Measurements from ENCODE around the gene CD8B. TPM values are rescaled to one million over a fixed set of nuclear protein-coding genes. Genes with fewer than 3 reads are reported as not detected.
A peak's percentile ranks its signal among the peaks of the same experiment; 100 is the strongest.

The CD8B gene
- total and polyA plus RNA-seq, 2 of the 13 experiments (the other 11 are each of a cell fraction or from before 2014, with no cell fraction given), result 0.04 TPM; not detected in 1

DNA sequence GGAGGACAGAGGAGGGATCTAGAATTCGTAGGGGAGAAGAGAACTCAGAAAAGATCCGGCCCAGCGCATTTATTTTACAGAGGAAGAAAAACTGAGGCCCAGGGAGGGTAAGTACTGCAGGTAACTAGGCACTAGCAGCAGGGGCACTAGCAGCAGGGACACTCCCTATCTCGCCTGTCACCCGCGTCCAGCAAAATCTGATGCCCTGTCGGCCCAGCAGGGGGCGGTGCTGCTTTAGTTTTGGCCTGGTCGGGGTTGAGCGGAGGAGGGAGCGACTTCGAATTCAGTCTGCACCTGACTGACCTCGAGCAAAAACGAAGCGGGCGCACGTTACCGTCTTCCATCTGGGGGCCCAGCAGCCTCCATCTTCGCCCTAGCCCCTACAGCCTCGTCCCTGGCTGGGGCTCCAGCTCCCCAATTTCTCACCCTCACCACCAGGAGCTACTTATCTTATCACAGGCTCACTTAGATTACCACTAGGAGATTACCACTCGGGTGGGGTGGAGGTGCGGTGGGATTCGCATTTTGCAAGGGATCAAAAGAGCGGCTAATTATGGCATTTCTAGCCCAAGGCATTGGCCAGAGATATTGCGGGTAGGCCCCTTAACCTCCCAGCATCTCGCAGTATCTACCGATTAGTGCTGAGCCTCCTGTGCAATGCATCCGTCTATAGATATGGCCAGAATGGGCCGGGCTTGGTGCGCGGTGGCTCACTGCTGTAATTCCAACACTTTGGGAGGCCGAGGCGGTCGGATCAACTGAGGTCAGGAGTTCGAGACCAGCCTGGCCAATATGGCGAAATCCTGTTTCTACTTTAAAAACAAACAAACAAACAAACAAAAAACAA is 53.1 kb downstream of the CD8B start (continued):
- TF ChIP-seq, protein P1, sequence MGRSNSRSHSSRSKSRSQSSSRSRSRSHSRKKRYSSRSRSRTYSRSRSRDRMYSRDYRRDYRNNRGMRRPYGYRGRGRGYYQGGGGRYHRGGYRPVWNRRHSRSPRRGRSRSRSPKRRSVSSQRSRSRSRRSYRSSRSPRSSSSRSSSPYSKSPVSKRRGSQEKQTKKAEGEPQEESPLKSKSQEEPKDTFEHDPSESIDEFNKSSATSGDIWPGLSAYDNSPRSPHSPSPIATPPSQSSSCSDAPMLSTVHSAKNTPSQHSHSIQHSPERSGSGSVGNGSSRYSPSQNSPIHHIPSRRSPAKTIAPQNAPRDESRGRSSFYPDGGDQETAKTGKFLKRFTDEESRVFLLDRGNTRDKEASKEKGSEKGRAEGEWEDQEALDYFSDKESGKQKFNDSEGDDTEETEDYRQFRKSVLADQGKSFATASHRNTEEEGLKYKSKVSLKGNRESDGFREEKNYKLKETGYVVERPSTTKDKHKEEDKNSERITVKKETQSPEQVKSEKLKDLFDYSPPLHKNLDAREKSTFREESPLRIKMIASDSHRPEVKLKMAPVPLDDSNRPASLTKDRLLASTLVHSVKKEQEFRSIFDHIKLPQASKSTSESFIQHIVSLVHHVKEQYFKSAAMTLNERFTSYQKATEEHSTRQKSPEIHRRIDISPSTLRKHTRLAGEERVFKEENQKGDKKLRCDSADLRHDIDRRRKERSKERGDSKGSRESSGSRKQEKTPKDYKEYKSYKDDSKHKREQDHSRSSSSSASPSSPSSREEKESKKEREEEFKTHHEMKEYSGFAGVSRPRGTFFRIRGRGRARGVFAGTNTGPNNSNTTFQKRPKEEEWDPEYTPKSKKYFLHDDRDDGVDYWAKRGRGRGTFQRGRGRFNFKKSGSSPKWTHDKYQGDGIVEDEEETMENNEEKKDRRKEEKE (IDR thresholded peaks at IDR 0.05), result no peak
- no peak; the same call in 1 of the 2 replicates for TF ChIP-seq ZNF572 (CRISPR knock-in tag; IDR thresholded peaks at IDR 0.05)
- no peak for TF ChIP-seq SPEN (CRISPR knock-in tag; IDR thresholded peaks at IDR 0.05; ENCODE audit: low read depth)
- no peak for TF ChIP-seq ZNF326 (CRISPR knock-in tag; IDR thresholded peaks at IDR 0.05; ENCODE audit: borderline replicate concordance)
- no peak for TF ChIP-seq HOXA7 (CRISPR knock-in tag; IDR thresholded peaks at IDR 0.05)
- no peak for TF ChIP-seq ZNF10 (CRISPR knock-in tag; IDR thresholded peaks at IDR 0.05; ENCODE audit: borderline replicate concordance, low read depth)
- no peak for TF ChIP-seq SP1 (IDR thresholded peaks at IDR 0.05)
- no peak for TF ChIP-seq SP1 (CRISPR knock-in tag; IDR thresholded peaks at IDR 0.05)
- TF ChIP-seq ELF4 (CRISPR knock-in tag; IDR thresholded peaks at IDR 0.05; ENCODE audit: borderline replicate concordance), result no peak
- TF ChIP-seq, protein P2, sequence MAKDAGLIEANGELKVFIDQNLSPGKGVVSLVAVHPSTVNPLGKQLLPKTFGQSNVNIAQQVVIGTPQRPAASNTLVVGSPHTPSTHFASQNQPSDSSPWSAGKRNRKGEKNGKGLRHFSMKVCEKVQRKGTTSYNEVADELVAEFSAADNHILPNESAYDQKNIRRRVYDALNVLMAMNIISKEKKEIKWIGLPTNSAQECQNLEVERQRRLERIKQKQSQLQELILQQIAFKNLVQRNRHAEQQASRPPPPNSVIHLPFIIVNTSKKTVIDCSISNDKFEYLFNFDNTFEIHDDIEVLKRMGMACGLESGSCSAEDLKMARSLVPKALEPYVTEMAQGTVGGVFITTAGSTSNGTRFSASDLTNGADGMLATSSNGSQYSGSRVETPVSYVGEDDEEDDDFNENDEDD (CRISPR knock-in tag; IDR thresholded peaks at IDR 0.05; ENCODE audit: borderline replicate concordance), result peak; percentile 82; the same call in 1 of the 2 replicates
- TF ChIP-seq, protein P3, sequence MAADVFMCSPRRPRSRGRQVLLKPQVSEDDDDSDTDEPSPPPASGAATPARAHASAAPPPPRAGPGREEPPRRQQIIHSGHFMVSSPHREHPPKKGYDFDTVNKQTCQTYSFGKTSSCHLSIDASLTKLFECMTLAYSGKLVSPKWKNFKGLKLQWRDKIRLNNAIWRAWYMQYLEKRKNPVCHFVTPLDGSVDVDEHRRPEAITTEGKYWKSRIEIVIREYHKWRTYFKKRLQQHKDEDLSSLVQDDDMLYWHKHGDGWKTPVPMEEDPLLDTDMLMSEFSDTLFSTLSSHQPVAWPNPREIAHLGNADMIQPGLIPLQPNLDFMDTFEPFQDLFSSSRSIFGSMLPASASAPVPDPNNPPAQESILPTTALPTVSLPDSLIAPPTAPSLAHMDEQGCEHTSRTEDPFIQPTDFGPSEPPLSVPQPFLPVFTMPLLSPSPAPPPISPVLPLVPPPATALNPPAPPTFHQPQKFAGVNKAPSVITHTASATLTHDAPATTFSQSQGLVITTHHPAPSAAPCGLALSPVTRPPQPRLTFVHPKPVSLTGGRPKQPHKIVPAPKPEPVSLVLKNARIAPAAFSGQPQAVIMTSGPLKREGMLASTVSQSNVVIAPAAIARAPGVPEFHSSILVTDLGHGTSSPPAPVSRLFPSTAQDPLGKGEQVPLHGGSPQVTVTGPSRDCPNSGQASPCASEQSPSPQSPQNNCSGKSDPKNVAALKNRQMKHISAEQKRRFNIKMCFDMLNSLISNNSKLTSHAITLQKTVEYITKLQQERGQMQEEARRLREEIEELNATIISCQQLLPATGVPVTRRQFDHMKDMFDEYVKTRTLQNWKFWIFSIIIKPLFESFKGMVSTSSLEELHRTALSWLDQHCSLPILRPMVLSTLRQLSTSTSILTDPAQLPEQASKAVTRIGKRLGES (CRISPR knock-in tag; IDR thresholded peaks at IDR 0.05; ENCODE audit: borderline replicate concordance), result no peak
- TF ChIP-seq, protein P4, sequence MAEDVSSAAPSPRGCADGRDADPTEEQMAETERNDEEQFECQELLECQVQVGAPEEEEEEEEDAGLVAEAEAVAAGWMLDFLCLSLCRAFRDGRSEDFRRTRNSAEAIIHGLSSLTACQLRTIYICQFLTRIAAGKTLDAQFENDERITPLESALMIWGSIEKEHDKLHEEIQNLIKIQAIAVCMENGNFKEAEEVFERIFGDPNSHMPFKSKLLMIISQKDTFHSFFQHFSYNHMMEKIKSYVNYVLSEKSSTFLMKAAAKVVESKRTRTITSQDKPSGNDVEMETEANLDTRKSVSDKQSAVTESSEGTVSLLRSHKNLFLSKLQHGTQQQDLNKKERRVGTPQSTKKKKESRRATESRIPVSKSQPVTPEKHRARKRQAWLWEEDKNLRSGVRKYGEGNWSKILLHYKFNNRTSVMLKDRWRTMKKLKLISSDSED (CRISPR knock-in tag; IDR thresholded peaks at IDR 0.05), result no peak
- TF ChIP-seq, protein P5, sequence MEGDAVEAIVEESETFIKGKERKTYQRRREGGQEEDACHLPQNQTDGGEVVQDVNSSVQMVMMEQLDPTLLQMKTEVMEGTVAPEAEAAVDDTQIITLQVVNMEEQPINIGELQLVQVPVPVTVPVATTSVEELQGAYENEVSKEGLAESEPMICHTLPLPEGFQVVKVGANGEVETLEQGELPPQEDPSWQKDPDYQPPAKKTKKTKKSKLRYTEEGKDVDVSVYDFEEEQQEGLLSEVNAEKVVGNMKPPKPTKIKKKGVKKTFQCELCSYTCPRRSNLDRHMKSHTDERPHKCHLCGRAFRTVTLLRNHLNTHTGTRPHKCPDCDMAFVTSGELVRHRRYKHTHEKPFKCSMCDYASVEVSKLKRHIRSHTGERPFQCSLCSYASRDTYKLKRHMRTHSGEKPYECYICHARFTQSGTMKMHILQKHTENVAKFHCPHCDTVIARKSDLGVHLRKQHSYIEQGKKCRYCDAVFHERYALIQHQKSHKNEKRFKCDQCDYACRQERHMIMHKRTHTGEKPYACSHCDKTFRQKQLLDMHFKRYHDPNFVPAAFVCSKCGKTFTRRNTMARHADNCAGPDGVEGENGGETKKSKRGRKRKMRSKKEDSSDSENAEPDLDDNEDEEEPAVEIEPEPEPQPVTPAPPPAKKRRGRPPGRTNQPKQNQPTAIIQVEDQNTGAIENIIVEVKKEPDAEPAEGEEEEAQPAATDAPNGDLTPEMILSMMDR (CRISPR knock-in tag; IDR thresholded peaks at IDR 0.05), result peak; percentile 99
- TF ChIP-seq KMT2A (CRISPR knock-in tag; IDR thresholded peaks at IDR 0.05), result no peak
- 0 out of 2 replicates have a peak, but pooled peaks have one; percentile 61 for TF ChIP-seq ZNF256 (CRISPR knock-in tag; conservative IDR thresholded peaks at IDR 0.05)
